HG03045 (cell line): Measurements from ENCODE around the gene FGGY.
A peak's percentile ranks its signal among the peaks of the same experiment; 100 is the strongest.

Experiments used
- ATAC-seq: cut with Tn5 transposase; IDR thresholded peaks from one replicate; pipeline ENCODE4 v1.9.1; 2021; ENCODE audit warnings: mild to moderate bottlenecking, moderate library complexity; ENCODE audit not compliant: unreplicated experiment

Gene FGGY

DNA sequence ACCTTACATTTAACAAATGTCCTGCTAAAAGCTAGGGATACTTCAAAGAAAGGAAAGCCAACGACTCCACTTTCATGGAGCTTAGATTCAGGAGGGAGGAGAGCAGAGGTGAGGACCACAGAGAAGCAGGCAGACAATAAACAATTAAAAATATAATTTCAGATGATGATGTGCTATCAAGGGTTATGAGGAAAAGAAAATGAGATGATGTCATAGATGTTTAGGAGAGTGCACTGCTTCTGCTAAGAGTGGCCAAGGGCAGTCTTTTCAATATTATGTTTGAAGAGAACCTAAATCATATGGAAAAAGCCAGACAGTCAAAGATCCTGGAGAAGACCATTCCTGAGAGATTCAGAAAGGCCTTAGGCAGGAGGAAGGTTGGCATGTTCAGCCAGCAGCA, 451.2 kb downstream of the FGGY start:
- ATAC-seq, result no peak

DNA sequence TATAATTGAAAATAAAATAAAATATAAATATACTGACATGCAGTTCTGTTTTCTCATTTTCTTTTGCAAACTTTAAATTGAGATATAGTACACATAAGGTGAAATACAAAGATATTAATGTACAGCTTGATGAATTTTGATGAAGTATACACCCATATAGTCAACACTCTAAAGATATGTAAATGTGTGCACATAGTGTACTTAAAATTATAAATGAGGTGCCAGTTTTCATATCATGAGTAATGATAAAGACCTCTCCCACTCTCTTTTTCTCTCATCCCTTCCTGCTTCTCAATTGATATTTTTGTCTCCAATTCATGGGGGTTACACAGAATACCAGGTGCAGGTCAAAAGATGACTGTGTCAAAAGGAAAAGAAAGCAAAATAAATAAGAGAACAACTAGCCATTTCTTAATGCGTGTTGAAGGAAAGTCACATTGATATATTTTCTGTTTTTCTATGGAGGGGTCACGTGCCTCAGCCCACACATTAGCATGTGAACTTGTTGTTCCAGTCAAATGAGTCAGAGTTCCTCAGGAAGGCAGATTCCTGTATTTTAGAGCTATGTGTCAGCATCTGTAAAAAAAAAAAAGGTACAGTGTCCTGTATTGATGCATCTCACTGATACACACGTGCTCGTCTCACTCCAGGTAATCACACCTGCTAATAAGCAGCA, 453.6 kb downstream of the FGGY start:
- no peak for ATAC-seq

DNA sequence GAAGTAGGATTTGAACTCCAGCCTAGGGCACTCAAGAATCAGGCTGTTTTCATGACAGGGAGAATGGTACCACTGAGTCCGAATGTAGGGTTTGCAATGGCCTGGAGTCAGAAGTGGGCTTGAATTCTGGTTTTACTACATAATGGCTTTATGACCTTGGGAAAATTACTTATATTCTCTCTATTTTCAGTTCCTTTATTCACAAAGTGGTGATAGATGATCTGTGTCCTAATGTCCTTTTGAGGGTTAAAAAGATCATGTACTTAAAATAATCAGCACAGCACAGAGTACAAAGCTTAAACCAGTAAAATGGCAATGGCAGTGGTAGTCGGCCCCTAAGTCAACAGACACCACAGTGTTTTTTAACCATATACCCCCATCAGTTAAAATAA, 454.1 kb downstream of the FGGY start:
- ATAC-seq, result no peak

DNA sequence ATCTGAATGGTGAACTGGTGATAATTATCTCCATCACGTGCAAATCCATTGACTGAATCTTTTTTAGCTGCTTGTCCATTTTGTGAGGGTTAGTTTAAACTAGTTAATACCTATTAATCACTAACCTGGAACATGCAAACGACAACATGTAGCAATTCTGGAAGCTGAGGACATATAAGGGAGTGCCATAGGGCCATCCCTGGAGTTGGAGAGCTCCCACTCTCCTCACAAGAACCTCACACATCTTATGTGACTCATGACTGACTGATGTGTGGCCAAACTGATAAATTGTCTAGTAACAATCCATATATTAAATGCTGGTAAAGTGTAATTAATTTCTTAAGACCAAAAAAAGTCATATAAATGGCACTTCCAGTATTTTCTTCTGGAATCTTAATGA, 454.9 kb downstream of the FGGY start:
- ATAC-seq, result no peak

DNA sequence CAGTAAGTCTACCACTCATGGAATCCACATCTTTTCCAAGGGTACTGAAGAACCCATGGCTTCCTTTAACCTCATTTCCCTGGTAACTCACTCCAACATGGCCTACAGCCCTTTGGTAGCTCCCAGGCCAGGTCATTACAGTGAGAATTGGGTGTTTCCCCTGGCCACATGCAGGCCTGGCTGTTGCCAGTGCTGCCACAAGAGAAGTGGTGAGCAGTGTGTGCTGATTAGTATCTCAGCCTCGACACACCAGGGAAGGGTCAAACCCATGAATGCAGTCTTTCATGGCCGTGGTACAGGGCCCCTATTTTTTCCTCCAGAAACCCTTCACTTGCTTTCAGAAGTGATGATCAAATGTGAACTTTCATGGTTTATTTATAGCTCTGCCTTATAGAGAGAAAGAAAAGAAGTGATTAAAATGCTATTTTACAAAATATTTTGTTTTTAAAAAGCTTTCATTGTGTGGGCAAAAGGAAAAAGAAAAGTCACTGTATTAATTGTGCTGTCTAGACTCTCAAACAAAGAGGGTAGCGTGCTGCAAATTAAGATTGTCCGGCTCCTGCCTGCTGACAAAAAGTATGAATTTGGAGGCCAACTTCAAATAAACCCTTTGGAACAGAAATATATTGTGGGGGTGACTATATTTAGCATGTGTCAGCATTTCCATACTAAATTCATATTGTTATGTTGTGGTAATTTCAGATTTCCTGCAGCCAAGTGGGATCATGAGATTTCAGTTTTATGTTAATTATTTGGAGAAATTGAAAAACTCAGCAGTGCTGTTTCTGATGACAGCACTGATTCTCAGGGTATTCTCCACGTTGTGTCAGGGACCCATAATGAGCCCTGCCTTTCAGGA, 455.9 kb downstream of the FGGY start:
- no peak for ATAC-seq

DNA sequence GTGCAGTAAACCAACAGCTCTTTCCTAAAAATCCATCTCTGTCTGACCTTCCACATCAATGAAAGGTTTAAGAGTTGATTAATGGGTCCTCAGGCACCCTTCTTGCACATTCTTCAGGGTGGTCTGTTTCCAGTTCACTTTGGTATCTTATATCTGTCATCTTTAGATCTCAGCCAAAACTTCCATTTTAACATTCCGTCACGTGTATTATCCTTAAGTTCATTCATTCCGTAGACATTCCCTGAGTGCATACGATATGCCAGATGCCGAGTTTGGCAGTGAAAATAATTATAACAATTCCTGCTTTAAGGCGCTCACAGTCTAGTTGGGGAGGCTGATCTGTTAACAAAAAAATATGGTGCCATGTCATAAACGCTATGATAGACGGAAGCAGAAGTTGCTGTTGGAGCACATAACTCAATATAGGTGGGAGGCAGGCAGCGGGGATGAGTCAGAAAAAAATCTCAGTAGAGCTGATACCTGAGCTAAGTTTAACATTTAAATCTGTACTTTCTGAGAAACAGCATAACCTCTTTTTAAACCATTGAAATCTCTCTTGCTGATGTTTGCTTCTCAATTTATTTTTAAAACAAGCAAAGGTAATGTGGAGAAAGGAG, 458.3 kb downstream of the FGGY start:
- ATAC-seq, result no peak

DNA sequence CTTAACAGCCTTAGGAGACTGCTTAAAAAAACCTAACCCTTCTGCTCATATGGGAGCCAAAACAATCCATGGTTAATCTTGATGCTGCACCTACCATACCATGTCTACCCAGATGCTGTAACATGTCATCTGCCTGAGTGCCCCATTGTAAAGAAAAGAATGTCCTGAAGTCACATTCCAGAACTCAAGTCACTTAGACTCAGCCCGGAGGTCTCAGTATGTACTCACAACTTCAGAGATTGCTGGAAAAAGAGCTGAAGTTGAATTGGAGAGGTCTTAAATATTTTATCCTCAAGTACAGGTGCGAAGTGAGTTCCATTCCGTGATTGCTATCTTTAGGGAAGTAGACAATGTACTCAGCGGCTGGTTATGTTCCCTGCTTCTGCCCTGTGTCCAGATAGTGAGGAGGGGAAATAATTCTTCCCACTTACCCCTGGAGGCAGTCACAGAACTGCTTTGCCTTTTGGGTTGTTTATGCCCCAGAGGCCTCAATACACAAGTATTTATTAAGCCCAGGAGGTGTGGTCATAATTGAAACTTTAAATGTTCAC, 460.4 kb downstream of the FGGY start:
- ATAC-seq, result no peak

DNA sequence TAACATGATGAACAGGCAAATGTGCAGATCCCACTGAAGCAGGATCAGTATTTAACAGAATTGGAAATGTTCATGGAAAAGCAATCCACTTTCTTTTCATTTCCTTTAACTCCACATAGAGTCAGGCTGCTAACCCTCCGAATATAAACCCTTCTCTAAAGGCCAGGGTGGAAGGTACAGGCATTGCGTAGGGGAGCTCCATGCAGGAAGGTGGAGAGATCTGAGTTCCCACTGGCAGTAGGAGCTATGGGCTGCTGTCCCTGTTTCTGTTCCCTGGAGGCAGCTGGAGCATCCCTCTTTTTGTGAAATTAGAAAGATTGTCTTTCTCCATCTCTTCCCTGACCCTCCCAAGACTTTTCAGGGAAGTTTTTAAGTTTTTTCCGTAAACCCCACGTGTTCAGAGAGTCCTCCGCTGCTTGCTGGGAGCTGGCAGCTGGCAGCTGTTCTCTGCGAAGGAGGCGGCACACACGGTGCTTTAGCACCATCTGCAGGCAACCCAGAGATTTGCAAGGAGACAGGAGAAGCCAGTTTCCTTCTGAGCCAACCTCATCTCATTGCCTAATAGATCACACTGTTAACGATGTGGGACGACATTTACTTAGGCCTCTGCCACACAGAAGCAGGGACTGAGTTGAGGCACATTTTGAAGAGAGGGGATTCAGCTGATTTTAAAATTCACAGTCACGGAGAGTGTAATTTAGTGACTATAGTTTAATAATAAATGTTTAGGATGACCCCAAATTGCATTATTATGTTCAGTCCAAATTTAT, 462.4 kb downstream of the FGGY start:
- ATAC-seq, result peak; percentile 84

DNA sequence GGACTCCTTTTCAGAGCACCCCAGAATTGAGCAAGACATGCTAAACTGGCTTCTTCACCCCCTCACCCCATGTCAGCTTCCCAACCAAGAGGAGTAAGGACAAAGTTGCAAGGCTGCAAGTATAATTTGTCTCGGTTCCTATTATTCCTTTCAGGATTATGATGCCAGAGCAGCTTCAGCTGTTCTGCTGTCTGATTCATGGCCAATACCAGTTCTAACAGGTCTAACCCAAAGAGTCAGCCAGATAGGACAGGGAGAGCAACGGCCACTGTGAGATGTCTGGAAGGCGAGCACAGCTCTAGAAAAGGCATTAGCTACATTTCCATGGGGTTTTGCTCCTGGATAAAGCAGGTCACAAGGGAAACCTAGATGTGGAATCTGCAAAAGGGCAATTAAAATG, 464.5 kb downstream of the FGGY start:
- ATAC-seq, result no peak

DNA sequence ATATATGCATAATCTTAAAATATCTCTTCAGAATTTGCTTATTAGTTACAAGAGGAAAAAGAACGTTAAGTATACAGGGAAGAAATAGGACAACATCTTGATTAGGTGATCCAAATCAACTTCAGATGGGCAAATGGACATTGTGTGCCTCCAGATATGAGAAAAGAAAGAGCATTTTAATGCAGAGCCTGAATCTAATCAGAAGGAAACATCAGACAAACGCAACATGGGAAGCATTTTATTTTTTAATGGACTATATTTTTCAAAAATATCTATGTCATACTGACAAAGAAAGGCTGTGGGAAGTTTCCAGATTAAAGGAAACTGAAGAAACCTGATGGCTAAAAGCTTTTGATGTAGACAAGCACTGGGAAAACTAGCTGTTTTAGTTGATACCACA, 466.5 kb downstream of the FGGY start:
- ATAC-seq, result no peak

DNA sequence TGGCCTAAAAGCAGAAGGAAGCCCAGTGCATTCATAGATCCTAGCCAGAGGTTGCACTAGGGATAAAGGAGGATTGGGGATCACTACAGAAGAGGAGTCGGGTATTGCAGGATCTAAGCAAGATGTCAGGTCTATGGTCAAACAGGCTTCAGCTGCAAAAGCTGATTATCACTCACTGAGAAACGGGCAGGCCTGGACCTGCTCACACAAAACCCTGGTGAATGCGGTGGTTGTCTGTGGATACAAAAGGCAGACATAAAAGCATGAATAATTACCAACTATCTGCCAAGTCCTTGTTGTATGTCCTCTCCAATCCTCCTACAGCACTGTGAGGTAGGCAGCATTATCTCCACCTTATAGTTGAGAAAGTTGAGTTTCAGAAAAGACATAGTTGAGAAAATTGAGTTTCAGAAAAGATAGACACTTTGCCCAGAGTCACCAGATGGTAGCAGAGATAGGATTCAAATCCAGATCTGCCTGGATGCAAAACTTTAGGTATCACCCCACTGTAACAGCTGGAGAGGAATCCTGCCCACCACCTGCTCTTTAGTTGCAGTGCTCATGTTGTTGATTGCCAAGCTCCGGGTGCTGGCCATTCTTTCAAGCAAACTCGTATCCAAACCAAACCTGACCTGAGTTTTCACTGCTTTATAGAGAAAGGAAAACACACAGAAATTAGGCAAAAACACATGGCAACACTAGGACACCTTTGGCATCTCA, 468.3 kb downstream of the FGGY start:
- no peak for ATAC-seq

DNA sequence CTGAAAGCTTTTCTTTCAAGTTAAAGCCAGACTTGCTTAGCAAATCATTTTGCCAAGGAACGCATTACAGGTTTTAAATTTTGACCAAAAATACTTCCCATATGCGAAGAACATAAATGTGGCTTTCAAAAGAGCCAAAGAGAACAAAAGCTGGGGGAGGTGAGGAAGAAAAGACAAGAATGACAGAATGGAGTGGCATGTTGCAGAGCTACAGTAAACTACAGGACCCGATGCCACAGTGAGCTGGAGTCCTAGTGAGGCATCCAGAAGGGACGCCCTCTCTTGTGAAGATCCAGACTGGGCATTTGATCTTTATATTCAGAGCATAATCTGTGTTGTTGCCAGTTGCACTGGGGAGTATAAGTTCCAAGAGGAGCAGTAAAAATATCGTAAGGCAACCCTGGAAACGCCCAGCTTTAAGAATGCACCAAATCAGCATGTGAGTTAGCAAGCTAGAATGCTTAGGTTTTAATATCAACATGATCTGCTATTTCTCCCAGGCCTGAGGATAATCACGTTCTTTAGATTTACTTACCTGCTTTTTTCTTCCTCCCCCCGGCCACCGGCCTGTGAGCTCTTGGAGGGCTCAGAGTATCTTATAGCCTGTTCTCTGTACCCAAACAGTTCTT, 469.4 kb downstream of the FGGY start:
- ATAC-seq, result no peak

DNA sequence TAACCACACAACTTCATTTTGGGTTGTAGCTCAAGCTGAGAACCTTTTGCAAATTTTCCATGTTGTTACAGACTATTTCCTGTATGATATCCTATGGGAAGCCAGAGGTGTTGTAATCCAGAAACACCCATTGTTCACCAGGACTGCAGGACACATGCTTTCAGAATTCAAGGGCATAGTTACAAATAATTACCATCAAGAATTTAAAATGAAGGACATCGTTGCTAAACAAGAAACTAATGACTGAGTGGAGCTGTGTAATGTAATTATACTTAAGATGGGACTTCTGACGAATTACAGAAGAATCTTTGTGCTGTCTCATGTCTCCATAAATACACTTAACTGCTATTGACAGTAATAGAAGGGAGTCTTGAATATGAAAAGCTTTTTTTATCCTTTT, 470.2 kb downstream of the FGGY start:
- no peak for ATAC-seq

DNA sequence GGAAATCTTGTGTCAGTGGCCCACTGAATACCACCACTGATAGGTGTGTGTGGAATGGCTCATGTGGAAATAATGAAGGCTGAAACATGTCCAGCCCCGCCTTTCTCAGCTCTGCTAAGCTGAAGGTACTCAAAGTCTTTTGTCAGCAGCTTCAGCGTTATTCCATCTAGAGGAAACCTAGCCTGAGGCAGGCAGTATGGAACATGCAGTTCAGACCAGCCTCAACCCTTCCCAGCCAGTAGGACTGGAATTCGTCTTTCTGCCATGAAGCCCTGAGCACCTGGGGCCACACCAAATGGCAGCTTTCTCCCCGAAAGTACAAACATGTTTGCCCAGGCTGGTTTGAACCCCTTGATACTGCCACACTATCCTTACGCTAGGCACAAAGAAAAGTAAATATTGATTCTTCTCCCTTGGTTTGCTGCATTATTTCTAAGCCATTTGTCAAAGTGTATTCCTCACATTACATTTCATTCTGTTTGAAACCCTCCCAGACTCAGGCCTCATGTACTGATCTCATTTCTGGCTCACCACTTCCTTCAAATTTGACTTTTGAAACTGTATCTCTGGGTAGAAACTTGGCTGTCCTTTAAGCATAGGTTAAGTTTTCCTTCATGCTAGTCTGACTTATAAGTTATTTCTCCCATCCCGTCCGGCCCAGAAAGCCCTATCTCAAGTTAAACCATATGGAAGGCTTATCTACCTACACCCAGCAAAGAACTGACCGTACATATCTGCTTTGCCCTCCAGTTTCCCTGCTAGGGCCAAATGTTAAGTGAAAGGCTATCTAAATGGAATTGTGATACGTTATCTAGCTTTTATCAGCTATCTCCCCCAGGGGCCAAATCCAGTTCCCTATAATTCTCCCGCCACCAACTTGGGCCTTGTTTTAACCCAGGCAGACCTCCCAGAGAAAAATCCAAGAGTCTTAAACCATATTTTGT, 472.2 kb downstream of the FGGY start:
- ATAC-seq, result no peak

DNA sequence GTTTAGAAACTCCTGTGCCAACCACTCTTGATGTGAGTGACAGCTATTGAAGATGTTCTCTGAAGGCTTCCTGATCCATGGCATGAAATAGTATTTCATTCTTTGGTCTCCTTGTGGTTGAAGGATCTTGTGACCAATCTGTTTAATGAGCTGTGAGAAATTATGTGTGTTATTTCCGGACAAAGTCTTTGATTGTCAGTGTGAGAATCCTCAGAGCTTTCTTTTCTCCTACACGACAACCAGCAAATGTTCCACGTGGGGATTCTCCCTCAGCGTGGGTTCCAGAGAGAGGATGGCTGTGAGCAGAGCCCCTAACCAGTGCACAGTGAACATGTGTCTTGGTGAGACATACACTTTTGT, 472.8 kb downstream of the FGGY start:
- no peak for ATAC-seq

DNA sequence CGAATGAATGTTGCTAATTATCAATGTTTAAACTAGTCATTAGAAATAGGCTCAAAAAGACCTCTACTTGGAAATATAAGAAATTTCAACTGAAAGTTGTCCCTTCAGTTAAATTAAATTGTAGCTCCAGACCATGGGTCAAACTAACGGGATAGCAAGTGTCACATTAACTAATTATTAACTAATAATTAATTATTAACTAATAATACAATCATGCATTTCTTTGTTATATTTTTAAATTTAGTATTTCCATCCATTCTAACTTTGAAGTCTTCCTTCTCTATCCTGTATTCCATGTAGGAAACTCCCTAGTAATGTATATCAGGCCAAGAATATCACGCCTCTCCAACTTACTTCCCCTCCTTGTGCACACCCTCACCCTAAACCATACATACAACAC, 474.5 kb downstream of the FGGY start:
- ATAC-seq, result no peak

DNA sequence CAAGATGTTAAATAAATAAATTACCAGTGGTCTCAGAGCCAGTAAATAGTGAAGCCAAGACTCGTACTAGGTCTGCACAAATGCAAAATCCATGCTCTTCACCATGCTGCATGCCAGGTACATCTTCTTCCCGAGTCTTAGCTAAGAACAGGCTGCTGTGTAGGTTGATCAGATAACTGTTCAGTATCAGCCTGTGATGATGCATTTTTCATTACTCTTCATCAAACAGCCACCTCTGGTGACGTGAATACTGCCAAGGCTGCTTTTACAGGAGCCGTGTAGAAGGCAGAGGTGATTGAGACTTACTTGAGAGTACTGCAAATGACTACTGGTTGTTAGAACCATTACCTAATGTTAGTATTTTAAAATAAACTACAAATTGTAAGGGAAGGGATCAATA, 478.6 kb downstream of the FGGY start:
- no peak for ATAC-seq

DNA sequence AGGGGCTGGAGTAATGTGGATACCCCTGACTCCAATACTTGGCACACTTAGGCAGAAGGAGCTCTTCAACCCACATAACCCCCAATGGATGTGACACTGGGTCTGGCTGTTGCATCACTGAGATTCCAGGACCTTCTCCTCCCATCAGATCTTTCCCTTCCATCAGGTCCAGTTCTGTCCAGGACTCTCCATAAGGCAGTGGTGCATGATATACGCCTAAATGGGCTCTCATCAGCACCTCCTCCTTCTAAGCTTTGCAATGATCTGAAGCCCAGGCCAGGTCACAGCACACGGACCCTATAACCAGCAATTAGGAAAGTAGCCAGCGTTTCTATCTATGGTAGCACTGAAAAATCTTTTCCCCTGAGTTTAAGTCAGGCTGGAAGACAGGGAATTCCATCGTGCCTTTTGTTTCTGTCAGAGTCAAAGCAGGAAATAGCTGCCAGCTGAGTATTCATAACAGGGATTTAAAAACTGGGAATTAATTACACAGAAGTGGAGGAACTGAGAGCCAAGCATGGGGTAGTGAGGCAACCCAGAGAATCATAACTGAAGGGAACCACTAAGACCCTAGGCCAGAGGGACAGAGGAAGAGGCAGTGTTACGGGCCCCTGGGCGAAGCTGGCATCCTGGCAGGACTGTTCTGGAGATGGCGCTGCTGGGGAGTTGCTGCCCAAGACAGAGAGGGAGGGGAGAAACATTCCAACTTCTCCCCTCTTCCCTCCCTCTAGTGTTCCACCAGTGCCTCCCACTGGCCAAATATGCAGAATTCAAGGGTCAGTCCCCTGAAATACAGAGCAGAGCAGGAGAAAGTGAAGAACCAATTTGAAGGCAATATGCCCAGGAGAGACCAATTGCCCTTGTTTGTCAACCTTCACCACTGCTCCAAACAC, 480.3 kb downstream of the FGGY start:
- ATAC-seq, result no peak
